GM18951 (cell line): Measurements from ENCODE around the gene USP4.
"Not testable (repeated sequence)": the region's sequence is repeated elsewhere in the genome, so short reads cannot be mapped to it uniquely, and the experiment has no call there.

Experiments
- POLR2A ChIP-seq: IDR thresholded peaks from 4 replicates; pipeline ENCODE4 v1.6.1; 2011; ENCODE audit warnings: mild to moderate bottlenecking; ENCODE audit not compliant: insufficient read length, insufficient read depth; ENCODE audit errors: extremely low read depth
- in situ Hi-C: fragments of 300-500 bp; cut with MboI; formaldehyde crosslinking; loops from one replicate; pipeline ENCODE4 v1.12.0; 2022; ENCODE audit warnings: low sequenced_read_pairs, mixed read lengths, inconsistent platforms; ENCODE audit not compliant: unreplicated experiment

The USP4 gene

GRCh38 chr3:49266410-49267095 lies 73.3 kb downstream of the USP4 start:
- in situ Hi-C loops: no loop called here

GRCh38 chr3:49265661-49266386 lies 74.0 kb downstream of the USP4 start:
- TF ChIP-seq POLR2A: no peak
- in situ Hi-C loops: no loop called here

More at GRCh38 chr3:49266410-49267095, 73.3 kb downstream of the USP4 start:
- TF ChIP-seq POLR2A: no peak

- TF ChIP-seq POLR2A: no peak
- in situ Hi-C loops: no loop called here
These were observed 76.5 kb downstream of the USP4 start for GRCh38 chr3:49263159-49263889.

GRCh38 chr3:49260806-49261324 lies 79.0 kb downstream of the USP4 start:
- TF ChIP-seq POLR2A: no peak
- in situ Hi-C loops: no loop called here

GRCh38 chr3:49257187-49257586 lies 82.7 kb downstream of the USP4 start:
- in situ Hi-C loops: no loop called here
- no peak for TF ChIP-seq POLR2A

- in situ Hi-C loops: no loop called here
- no peak for TF ChIP-seq POLR2A
These were observed 83.9 kb downstream of the USP4 start for GRCh38 chr3:49255718-49256511.

- in situ Hi-C loops: no loop called here
- no peak for TF ChIP-seq POLR2A
These were observed 84.7 kb downstream of the USP4 start for GRCh38 chr3:49255112-49255511.

GRCh38 chr3:49253512-49253911 lies 86.3 kb downstream of the USP4 start:
- TF ChIP-seq POLR2A: no peak
- in situ Hi-C loops: no loop called here

- in situ Hi-C loops: no loop called here
- TF ChIP-seq POLR2A: no peak
These were observed 91.0 kb downstream of the USP4 start for GRCh38 chr3:49248840-49249227.

- no peak for TF ChIP-seq POLR2A
- in situ Hi-C loops: no loop called here
These were observed 95.2 kb downstream of the USP4 start for GRCh38 chr3:49244581-49245205.

- in situ Hi-C loops: not testable (repeated sequence)
These were observed 99.8 kb downstream of the USP4 start for GRCh38 chr3:49240091-49240490.
